NCI-H1694 treated with DMSO at 0.1 percent for 48 hours (cell line): ENCODE measurements around the gene OR1G1.
"Not testable (repeated sequence)": the region's sequence is repeated elsewhere in the genome, so short reads cannot be mapped to it uniquely, and the experiment has no call there.

Source experiments
- DNase-seq: peaks from one replicate; lab custom pipeline; 2025; lab: John Stamatoyannopoulos, UW

Gene OR1G1

GRCh38 chr17:3127451-3127850 is at the start of gene OR1G1:
Gene OR1G1, minus strand, starts transcription at chr17:3127551. Its CDS starts 0 bp downstream, at chr17:3127551.
- no peak for DNase-seq

- no peak for DNase-seq
Measured at GRCh38 chr17:3167574-3167973, 40.2 kb upstream of the OR1G1 start.

DNA sequence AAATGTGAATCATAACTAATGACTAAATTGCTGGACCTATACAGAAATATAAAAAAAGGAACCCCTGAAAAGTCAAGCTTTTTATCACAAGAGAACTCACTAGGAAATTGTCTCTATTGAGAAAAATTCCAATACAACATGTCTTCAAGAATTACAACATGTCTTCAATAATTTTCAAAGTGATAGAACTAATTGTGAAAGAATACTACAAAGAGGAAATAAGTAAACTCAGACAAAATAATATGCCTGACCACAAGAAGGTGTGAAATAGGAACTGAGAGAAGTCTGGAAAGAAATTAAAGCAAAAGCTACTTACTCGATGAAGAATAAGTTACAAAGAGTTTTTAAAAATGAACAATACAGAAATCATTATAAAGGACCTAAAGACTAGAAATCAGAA is 29.9 kb upstream of the OR1G1 start:
- no peak for DNase-seq

DNA sequence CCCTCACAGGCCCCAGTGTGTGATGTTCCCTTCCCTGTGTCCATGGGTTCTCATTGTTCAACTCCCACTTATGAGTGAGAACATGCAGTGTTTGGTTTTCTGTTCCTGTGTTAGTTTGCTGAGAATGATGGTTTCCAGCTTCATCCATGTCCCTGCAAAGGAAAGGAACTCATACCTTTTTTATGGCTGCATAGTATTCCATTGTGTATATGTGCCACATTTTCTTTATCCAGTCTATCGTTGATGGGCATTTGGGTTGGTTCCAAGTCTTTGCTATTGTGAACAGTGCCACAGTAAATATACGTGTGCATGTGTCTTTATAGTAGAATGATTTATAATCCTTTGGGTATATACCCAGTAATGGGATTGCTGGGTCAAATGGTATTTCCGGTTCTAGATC is 10.1 kb upstream of the OR1G1 start:
- not testable (repeated sequence) for DNase-seq

GRCh38 chr17:3104322-3104721 is 23.0 kb downstream of the OR1G1 start, which contains the start of gene OR1D2:
Gene OR1D2, minus strand, starts transcription at chr17:3104422. Its CDS starts 11,426 bp downstream, at chr17:3092996.
- no peak for DNase-seq
